ENCODE data around the gene NR2C1.

GRCh38 chr12:95116341-95116740, 42.9 kb upstream of the NR2C1 start:
- TF ChIP-seq, protein P1, sequence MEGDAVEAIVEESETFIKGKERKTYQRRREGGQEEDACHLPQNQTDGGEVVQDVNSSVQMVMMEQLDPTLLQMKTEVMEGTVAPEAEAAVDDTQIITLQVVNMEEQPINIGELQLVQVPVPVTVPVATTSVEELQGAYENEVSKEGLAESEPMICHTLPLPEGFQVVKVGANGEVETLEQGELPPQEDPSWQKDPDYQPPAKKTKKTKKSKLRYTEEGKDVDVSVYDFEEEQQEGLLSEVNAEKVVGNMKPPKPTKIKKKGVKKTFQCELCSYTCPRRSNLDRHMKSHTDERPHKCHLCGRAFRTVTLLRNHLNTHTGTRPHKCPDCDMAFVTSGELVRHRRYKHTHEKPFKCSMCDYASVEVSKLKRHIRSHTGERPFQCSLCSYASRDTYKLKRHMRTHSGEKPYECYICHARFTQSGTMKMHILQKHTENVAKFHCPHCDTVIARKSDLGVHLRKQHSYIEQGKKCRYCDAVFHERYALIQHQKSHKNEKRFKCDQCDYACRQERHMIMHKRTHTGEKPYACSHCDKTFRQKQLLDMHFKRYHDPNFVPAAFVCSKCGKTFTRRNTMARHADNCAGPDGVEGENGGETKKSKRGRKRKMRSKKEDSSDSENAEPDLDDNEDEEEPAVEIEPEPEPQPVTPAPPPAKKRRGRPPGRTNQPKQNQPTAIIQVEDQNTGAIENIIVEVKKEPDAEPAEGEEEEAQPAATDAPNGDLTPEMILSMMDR (IDR thresholded peaks at IDR 0.05; ENCODE audit: insufficient read depth, low read depth, low read length): no peak
- TF ChIP-seq EZH2 (IDR thresholded peaks at IDR 0.05; ENCODE audit: insufficient read depth, low read length): no peak

All from astrocyte (in vitro differentiated cells and primary cell).